HG03280 (cell line): ENCODE measurements around the gene P4HB.
"Not testable (repeated sequence)": the region's sequence is repeated elsewhere in the genome, so short reads cannot be mapped to it uniquely, and the experiment has no call there.

Experiments
- ATAC-seq: cut with Tn5 transposase; IDR thresholded peaks from one replicate; pipeline ENCODE4 v1.9.1; 2021; ENCODE audit warnings: mild to moderate bottlenecking, moderate library complexity; ENCODE audit not compliant: unreplicated experiment

Gene P4HB

DNA sequence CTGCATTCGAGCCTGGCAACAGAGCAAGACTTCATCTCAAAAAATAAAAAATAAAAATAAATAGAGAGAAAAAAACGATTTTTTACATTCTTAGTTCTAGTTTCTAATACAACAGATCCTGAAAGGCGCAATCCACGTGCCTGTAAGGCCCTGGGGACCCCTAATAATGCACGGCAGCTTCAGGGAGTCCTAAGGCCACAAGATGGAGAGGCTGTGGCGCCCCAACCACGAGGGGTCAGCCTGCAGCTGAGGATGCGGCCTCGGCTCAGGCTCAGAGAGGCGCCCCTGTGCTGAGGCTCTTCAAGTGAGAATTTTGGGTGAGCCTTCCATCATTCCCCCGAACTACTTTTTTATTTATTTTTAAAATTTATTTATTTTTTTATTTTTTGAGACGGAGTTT lies 10.9 kb downstream of the P4HB start:
- no peak for ATAC-seq

DNA sequence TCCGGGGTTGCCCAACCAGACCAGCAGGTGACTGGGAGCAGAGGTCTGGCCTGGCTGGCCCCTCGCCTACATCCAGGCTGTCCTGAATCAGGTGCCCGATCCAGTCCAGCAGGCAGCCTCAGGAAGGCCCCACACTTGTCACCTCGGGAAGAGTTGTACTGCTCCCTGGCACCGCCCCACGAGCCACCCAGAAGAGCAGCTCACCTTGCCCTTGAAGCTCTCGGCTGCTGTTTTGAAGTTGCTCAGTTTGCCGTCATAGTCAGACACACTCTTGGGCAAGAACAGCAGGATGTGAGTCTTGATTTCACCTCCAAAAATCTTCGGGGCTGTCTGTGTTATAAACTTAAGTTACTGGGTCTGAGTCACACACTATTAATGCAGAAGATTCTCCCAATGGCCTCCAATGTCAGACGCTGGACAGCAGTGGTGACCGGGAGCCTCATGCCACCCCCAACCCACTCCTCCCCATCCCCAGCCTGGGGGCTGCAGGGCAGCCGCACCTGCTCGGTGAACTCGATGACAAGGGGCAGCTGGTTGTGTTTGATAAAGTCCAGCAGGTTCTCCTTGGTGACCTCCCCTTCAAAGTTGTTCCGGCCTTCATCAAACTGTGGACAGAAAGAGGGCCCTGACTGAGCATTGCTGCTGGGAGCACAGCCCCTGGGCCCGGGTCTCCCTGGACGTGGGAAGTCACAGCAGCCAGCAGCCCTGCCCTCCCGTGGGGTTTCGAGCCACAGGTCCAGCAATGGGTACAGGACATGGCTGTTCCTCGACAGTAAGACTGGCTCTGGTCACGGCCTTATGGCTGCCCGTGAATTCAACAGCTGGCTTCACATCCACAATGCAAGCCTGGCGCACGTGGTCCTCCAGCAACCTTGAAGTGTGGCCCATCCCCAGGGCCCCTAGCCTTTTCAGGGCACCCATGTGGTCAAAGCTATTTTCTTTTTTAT lies 13.3 kb downstream of the P4HB start:
- no peak for ATAC-seq

DNA sequence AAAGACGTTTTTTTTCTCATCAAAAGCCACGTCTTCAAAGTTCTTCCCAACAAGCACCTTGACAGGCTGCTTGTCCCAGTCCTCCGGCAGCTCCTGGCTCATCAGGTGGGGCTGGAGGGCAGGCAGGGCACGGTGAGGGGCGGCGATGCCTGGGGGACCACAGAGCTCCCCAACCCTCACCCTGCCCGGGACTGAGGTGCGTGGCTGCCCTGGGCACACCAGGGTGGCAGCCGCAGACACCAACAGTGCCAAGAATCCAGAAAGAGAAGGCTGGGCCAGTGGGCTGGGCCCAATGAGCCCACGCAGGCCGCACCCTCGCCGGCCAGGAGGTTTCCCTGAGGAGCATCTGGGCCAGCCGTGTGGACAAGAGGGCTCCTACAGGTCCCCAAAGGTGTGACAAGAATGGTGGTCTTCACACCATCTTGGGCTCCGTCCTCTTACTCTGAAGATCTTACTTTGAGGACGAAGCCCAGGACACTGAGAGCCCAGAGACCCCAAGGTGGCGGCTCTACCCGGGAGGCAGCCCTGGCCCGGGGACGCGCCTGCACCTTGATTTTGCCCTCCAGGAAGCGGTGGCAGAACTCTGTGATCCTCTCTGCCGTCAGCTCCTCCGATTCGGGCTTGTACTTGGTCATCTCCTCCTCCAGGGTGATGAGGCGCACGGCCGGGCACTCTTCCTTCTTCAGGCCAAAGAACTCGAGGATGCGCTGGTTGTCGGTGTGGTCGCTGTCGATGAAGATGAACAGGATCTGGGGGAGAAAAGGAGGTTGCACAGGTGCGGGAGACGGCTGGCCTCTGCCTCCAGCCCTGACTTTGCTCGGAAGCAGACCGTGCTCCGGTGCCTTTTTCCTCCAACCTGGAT lies 14.2 kb downstream of the P4HB start:
- ATAC-seq: no peak

DNA sequence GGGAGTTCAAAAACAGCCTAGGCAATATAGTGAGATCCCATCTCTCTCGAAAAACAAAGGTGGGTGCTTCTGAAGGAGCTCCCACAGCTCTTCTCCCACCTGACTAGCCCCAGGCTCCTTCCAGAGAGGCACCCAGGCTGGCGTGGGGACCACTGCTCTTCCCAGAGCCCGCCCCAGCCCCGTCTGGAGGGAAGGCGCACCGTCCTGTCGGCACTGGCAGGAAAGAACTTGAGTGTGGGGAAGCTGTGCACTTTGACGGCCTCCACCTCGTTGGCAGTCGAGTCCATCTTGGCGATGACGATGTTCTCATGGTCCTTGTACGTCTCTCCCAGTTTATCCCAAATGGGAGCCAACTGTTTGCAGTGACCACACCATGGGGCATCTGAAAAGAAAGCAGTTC lies 15.0 kb downstream of the P4HB start:
- no peak for ATAC-seq

DNA sequence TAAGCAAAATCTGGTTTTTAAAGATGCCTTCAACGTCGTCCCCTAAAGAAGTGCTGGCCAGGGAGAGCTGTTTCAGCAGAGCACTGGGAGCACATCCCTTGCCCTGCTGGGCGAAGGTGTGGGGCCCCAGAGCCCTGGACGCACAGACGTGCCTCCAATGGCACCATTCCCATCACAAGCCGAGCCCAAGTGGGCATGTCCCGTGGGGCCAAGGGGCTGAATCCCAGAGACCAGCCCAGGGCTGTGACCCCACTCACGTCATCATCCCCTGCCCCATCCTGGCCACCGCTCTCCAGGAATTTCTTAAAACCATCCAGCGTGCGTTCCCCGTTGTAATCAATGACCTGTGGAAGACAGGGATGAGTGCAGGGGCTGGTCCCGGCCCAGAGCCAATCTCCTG lies 15.4 kb downstream of the P4HB start:
- no peak for ATAC-seq

DNA sequence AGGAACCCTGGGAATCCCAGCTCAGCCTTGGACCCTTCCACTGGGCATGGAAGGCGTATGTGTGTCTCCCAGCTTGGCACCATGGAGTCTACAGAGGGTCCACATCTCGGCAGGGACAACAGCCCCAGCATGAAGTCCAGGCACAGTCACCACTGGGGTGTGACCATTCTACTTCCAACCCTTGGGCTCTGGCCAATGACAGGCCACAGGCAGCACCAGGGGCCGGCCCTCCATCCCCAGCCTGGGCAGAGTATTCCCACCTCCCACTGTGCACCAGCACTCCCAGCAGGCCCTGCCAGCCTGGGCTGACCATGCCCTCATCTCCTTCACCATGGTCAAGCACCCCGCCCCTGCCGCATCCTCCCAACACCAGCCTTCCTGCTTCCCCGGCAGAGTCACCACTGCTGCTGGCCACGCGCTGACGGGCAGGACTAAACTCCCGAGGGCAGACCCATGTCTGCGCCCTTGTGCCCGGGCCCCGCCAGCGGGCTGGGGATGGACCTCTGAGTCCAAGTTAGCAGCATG lies 15.9 kb downstream of the P4HB start:
- no peak for ATAC-seq

DNA sequence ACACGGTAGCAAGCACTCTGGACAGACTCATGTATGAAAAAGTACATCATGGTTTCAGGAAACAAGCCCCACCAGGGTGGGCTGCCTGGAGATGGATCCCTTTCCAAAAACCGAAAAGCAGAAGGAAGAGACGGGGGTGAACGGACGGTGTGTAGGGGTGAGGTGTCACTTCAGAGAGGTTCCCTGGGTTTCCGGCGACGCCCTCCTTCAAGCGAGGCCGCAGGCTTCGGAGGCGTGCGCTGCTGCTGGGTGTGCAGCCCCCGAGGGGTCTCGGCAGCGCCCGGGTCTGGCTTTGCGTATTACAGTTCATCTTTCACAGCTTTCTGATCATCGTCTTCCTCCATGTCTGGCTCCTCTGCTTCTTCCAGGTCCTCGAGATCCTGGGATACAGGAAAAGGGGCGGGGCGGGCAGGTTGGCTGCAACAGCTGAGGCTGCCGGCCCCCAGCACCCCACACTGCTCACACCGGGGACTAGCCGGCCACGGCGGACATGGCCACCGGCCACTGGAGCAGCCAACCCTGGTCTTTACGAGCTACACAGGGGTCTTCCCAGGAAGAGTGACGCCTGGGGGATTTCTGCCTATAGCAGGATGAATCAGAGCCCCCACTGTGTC lies 16.5 kb downstream of the P4HB start:
- no peak for ATAC-seq

DNA sequence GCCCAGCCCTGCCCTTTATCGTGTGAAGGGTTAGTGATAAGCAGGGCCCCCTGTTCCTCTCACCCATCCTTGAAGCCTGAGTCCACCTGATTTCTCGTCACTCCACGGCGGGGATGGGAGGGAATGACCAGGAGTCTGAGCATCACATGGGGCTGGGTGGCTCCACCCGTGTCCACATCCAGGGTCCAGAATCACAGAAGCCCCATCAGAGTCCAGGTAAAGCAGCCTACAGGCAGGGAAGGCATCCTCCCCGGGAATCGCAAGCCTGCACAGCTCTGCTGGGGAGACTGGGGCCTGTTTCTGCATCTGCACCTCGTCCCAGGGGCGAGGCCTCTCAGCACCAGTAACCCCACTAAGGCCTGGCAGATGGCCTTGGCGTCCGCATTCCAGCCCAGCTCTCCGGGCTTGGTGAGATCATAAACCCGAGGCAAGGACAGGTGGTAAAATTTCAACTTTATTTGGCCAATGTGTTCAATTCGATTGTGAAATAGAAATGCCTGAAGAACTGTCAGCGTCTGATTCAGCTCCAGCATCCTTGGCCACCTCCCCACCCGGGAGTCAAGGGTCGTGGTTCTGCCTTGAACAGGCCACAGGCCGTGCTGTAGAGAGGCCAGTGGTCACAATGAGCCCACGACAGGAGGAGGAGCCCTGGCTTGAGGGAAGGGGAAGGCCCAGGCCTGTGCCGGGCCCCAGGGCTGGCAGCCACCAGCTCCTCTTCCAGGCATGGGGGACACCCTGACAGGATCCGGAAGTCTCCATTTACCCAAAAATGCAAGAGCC lies 17.4 kb downstream of the P4HB start:
- ATAC-seq: no peak

DNA sequence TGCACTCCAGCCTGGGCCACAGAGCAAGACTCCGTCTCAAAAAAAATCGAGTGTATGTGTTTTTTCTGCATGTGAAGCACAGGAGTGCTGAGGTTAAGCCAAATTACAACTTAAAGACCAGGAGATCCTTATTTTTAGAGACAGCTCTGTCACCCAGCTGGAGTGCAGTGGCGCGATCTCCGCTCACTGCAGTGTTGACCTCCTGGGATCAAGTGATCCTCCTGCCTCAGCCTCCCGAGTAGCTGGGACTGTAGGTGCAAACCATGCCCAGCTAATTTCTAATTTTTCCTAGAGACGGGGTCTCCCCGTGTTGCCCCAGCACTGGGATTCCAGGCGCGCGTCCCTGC lies 18.0 kb downstream of the P4HB start:
- ATAC-seq: no peak

DNA sequence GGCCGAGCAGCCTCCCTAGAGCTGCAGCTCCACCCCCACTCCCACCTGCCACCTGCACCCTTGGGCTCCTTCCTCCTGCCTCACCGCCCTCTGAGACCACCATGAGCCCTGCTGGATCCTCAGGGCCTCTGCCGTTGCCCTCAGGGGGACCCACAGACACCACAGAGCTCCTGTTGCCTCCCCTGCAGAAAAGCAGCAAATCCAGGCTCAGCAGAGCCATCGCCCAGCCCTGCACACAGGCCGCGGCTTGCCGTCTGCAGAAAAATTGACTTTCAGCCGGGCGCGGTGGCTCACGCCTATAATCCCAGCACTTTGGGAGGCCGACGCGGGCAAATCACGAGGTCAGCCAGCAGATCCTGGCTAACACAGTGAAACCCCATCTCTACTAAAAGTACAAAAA lies 18.5 kb downstream of the P4HB start:
- ATAC-seq: no peak

DNA sequence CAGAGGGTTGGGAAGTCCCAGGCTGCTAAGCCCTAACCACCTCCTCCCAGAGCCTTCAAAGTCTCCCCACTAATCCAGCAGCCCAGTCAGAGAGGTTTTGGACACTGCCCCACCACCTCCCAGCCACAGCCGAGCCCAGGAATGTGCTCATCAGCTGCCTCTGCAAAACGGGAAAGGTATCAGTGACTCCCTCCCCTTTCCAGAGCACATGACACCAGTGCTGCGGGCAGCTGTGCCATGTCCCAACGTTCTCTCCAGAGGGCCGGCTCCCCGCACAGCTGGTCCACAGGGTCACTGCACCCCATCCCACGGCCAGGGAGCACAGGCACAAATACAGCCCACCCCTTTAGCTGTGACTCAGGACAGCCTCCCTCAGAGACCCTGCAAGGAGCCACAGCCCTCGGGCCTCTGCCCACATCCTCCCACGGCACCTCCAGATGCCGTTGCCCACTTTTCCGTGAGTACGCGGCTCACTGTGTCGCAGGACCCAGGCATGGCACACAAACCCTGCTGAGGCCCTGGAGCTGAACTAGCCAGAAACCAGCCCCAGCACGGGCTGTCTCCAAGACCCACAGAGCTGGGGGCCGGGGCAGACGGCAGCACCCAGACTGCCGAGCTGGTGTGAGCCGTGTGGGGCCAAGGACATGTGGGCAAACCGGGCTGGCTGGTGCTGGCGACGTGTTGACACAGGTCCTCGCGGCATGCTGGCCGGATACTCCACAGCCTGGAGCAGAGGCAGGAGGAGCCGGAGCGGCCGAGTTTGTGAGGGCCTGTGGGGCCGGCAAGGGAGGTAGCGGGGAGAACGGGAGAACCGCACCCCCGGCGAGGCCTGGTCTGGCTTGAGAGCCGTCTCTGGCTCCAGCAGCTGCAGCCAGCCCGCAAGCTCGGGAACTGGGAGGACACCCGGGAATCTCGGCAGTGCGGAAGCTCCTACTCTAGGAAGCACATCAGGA lies 19.2 kb downstream of the P4HB start:
- ATAC-seq: no peak

DNA sequence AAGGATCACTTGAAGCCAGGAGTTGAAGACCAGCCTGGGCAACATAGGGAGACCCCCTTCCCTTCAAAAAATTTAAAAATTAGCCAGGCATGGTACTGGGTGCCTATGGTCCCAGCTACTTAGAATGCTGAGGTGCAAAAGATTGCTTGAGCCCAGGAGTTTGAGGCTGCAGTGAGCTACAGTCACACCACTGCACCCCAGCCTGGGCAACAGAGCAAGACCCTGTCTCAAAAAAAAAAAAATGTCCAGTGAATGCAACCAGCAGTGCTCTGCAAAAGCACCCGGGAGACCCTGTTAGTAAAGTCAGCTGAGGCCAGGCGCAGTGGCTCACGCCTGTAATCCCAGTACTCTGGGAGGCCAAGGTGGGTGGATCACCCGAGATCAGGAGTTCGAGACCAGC lies 20.3 kb downstream of the P4HB start:
- not testable (repeated sequence) for ATAC-seq

DNA sequence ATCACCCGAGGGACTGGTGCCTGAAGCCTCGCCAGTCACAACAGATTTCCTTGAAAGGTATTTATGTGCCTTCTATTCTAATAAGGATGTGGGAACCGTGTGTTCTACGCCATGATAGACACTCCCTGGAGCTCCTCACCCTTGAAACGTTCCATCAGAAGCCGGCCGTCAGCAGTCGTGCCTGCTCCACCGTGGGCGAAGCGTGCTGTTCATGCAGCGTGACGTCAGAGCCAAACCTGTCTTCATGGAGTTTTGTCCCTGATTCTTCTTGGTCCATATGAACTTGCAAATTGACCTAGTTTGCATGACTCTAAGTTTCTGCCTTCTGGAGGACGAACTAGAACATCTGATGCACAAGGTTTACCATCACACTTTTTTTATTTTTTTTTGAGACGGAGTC lies 21.0 kb downstream of the P4HB start:
- ATAC-seq: no peak

DNA sequence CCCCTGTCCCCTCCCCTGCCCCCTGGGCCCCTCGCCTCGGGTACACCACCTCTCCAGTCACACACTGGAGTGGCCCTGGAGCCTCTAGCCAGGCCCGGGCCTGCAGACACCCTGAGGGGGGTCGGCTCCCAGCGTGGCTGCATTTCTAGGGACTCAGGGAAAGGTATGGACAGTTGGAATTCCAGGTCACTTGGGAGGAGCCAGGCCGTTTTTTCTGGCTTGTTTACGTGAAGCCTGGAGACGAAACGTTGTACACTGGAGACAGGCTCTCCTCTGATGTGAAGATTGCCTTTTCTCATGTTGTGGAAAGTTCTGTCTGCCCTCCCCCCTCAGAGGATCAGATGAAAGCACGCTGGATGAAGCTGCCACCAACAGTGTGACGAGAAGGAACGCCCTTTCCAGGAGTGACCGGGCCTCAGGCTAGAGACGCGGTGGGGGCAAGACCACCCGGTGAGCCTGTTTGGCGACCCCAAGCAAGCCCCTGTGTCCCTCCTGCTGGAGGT lies 21.5 kb downstream of the P4HB start:
- no peak for ATAC-seq

DNA sequence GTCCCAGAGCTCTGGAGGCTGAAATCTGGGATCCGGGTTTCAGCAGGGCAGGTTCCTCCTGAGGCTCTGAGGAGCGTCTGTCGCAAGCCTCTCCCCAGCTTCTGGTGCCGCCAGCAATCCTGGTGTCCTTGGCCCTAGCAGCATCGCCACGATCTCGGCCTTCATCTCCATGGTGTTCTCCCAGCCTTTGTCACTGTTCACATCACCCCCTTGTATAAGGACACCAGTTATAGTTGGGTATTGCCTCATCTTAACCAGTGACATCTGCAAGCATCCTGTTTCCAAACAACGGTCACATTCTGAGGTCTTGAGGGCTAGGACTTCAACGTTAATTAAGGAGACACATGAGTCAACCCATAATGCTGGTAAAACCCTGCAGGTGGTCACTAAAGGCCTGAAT lies 22.7 kb downstream of the P4HB start:
- no peak for ATAC-seq

DNA sequence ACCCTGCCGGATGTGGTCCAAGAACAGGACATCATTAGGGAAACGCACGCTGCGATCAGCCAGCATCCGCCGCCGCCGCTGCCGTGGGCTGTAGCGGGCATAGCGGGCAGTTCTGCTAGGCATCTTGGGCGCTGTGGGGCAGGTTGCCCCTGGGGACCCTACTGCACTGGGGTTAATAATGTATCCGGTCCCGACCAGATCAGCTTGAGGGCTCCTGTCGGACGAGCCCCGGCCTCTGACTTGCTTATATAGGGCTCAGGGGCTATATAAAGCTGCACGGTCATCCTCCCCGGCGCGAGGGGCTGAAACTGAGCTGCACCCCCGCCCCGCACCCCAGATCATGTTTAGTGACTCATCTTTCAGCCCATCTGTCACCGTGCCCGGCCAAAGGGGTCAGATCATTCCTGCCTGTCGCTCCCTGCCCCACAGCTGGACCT lies 25.5 kb downstream of the P4HB start, which contains the start of gene PPP1R27:
TSS of gene PPP1R27 (minus strand) at position 220 of the 437 bp plus-strand sequence. CDS start at position 123, 97 bp downstream.
- ATAC-seq: no peak

DNA sequence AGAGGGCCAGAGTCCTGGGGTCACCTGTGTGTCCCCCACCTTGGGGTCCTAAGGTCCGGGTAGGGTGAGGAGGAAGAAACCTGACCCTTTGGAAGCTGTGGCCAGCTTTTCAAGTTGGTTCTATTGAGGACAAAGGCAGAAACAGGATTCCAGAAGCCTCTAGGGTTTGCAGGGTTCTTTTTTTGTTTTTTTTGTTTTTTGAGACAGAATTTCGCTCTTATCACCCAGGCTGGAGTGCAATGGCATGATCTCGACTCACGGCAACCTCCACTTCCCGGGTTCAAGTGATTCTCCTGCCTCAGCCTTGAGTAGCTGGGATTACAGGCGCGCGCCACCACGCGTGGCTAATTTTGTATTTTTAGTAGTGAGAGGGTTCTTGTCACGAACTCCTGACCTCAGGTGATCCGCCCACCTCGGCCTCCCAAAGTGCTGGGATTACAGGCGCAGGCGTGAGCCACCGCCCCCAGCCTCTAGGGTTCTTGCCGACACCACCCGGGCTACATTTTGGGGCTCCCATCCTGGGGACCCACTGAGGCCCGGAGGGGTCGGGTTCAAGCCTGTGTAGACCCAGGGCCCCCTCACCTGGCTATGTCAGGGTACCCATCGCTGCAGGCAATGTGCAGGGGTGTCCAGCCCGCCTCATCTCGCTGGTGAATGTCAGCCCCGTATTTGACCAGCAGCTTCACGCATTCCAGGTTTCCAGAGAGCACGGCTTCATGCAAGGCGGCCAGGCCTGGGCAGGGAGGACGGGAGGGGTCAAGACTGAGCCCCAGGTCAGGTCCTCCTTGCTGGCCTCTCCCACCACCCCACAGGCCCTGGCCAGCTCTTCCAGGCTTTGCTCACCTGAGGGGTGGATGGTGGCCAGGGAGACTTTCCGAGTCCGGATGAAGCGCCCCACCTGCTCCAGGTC lies 26.2 kb downstream of the P4HB start:
- no peak for ATAC-seq
